Activated CD4-positive, alpha-beta T cell treated with anti-CD3 and anti-CD28 coated beads, Interleukin-2, Interleukin-6, amounts not matched to agents 100 ng/mL and 50 ng/mL, durations not matched to agents 16 hours and 8 hours (primary cell): ENCODE data around the gene CCL7.
A peak's percentile ranks its signal among the peaks of the same experiment; 100 is the strongest.

Experiments
- DNase-seq: peaks from one replicate; pipeline ENCODE4 v3.0.0-alpha.2; 2020

The CCL7 gene

GRCh38 chr17:34291721-34292348 lies 21.8 kb downstream of the CCL7 start:
- peak; percentile 28 for DNase-seq

DNA sequence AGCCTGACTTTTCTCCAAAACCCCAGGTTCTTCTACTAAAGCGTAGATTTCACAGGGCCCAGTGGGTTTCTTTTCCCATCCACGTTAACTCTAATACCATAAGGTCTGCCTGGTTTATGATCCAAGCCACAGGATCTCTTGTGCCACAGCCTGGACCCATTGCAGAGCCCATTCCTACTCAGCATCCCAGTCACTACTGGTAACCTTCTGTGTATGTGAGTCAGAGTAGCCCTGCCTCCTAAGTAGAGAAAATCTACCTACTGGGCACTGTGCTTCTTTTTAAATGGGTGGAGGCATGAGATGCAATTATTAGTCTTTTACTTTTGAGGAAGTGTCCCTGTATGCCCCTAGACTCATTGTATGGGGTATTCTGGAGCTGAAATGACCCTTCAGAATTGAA lies 29.0 kb downstream of the CCL7 start:
- no peak for DNase-seq

GRCh38 chr17:34299956-34300577 lies 30.0 kb downstream of the CCL7 start:
- DNase-seq = no peak

GRCh38 chr17:34300652-34301370 lies 30.8 kb downstream of the CCL7 start:
- peak; percentile 51 for DNase-seq

DNA sequence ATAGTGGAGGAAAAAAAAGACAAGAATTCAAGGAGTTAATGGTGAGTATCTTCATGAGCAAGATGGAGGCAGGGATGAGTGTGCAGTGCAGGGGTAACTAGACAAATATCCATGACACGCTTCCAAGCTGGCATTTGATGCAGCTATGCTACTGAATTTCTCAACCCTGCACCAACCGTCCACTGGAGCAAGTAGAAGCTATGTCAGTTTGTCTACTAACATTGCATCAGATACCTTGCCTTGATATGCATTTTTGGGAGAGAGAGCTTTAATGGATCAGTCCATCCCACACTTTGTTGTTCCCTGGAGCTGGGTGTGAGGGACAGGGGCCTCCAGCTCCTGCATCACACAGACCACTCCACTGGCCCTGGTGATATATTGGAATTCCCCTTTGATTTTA lies 32.0 kb downstream of the CCL7 start:
- no peak for DNase-seq

DNA sequence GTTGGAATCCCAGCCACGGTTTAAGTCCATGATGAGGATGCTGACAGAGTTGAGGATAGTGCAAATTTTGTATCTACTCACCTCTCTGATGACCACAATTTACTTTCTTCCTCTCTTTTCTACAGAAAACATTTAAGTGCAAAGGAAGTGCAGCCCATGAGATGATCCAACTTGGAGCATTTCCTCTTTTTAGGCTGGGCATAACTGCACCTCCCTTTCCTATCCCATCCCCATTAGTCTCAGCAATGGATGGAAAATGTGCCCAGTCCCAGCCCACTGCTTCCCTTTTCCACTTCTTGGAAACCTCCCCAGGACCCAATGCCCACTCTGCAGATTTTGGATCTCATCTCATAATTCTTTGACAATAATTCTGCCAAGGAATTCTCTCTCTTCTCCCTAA lies 32.6 kb downstream of the CCL7 start:
- DNase-seq = no peak

DNA sequence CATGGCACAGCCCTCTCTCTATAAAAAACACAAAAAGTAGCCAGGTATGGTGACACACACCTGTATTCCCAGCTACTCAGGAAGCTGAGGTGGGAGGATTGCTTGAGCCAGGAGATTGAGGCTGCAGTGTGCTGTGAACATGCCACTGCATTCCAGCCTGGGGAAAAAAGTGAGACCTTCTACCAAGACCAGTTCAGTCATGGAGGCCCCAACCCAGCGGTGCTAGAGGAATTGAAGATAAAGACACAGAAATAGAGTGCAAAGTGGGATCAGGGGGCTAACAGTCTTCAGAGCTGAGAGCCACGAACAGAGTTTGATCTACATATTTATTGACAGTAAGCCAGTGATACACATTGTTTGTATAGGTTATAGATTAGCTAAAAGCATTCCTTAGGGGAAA lies 33.6 kb downstream of the CCL7 start:
- no peak for DNase-seq

GRCh38 chr17:34305061-34305460 lies 35.0 kb downstream of the CCL7 start:
- DNase-seq = no peak

GRCh38 chr17:34305606-34306005 lies 35.6 kb downstream of the CCL7 start:
- DNase-seq = no peak

- no peak for DNase-seq
Observed at GRCh38 chr17:34306466-34306865, 36.4 kb downstream of the CCL7 start.

- peak; percentile 26 for DNase-seq
Observed at GRCh38 chr17:34307110-34307509, 37.1 kb downstream of the CCL7 start.

GRCh38 chr17:34308371-34308770 lies 38.4 kb downstream of the CCL7 start:
- no peak for DNase-seq

GRCh38 chr17:34311291-34311690 lies 41.3 kb downstream of the CCL7 start:
- no peak for DNase-seq

DNA sequence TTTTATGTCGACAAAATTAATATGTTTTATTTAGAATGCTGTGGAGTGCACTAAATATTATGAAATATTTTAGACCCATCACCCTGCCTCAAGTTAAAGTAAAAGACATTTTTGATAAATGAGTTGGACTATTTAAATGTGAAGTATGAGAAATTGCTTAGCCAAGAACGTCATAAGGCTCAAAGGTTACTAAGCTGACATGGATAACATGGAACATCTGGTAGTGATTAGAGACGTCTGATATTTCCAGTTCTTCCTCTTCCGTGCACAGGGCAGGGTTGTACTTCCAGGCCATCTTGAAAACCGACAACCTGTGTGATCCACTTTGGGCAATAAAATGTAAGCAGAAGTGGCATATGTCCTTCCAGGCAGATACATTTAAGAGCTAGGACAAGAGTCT lies 42.1 kb downstream of the CCL7 start:
- no peak for DNase-seq

DNA sequence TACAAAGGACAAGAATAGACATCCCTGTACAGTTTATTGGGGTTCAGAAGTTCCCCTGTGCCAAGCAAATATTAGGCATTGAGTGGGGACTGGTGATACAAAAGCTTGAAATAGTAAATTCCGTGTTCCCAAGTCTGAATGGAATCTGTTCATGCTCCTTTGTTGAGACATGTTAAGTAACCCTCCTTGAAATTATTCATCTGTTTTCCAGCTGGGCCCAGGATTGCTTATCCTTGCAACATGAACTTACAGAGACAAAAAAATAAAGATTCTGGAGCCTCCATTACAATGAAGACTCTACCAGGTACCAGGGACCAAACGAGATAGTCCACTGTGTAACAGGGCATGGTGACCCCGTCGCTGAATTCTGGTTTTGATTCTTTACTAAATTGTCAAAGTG lies 43.1 kb downstream of the CCL7 start:
- no peak for DNase-seq

DNA sequence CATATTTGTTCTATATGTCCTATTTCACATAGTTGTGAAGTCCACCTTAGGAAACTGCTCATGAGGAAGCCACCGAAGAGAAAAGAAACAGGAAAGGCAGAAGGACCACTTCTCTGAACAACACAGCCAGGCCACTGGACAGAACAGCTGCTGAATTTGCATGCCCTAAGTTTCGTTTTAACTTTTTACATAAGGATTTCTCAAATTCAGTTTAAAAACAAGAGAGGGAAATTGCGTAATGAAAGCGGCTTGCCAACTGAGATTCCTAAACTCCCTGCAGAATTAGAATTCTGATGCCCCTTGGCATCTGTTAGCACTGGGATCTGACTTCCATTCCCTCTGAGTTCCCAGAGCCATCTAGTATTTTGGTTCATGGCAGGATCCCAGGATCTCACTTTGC lies 44.3 kb downstream of the CCL7 start:
- DNase-seq = no peak

GRCh38 chr17:34318474-34318873 lies 48.5 kb downstream of the CCL7 start:
- peak; percentile 27 for DNase-seq

DNA sequence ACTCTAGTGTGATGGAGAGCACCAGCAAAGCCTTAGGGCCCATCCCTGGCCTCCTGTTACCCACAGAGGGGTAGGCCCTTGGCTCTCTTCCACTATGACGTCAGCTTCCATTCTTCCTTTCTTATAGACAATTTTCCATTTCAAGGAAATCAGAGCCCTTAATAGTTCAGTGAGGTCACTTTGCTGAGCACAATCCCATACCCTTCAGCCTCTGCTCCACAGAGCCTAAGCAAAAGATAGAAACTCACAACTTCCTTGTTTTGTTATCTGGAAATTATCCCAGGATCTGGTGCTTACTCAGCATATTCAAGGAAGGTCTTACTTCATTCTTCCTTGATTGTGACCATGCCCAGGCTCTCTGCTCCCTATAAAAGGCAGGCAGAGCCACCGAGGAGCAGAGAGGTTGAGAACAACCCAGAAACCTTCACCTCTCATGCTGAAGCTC lies 49.0 kb downstream of the CCL7 start, which contains the start of gene CCL8:
Gene CCL8, plus strand, starts transcription at position 397 of the 445 bp plus-strand sequence. CDS start 67 bp downstream, outside the sequence.
- no peak for DNase-seq
